GM13976 (cell line): ENCODE measurements around the gene MOSMO.

Source experiments
- DNase-seq: peaks from one replicate; pipeline ENCODE4 v3.0.0; 2012; ENCODE audit warnings: low spot score
- in situ Hi-C: fragments of 300-500 bp; cut with MboI; formaldehyde crosslinking; loops from one replicate; pipeline ENCODE4 v1.12.0; 2022; ENCODE audit warnings: low sequenced_read_pairs, mixed read lengths, inconsistent platforms; ENCODE audit not compliant: unreplicated experiment
- TF ChIP-seq, protein P1 (sequence below): IDR thresholded peaks from 2 replicates; pipeline ENCODE4 v1.5.1; 2012; ENCODE audit warnings: borderline replicate concordance, mild to moderate bottlenecking; ENCODE audit not compliant: insufficient read depth; ENCODE audit errors: extremely low read depth, missing control alignments, control extremely low read depth

The MOSMO gene

DNA sequence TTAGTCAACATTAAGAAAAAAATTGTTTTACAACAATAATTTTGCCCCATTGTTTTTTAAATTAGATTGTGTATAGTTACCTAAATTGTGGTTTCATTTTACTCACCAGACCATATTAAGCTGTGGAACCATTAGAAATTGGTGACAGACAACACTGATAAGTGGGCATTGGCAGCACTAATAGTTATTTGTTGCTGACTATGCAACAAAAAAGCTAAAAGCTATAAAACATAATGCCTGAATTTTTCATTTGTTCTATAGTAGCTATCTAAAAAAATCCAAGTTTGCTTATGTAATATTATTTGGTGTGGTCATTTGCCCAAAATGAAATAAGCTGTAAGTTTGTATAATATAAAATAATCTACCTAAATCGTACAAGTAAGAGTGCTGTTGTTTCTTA lies 70.7 kb downstream of the MOSMO start:
- TF ChIP-seq, protein P1, sequence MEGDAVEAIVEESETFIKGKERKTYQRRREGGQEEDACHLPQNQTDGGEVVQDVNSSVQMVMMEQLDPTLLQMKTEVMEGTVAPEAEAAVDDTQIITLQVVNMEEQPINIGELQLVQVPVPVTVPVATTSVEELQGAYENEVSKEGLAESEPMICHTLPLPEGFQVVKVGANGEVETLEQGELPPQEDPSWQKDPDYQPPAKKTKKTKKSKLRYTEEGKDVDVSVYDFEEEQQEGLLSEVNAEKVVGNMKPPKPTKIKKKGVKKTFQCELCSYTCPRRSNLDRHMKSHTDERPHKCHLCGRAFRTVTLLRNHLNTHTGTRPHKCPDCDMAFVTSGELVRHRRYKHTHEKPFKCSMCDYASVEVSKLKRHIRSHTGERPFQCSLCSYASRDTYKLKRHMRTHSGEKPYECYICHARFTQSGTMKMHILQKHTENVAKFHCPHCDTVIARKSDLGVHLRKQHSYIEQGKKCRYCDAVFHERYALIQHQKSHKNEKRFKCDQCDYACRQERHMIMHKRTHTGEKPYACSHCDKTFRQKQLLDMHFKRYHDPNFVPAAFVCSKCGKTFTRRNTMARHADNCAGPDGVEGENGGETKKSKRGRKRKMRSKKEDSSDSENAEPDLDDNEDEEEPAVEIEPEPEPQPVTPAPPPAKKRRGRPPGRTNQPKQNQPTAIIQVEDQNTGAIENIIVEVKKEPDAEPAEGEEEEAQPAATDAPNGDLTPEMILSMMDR = no peak
- in situ Hi-C loops = no loop called here
- DNase-seq = no peak

DNA sequence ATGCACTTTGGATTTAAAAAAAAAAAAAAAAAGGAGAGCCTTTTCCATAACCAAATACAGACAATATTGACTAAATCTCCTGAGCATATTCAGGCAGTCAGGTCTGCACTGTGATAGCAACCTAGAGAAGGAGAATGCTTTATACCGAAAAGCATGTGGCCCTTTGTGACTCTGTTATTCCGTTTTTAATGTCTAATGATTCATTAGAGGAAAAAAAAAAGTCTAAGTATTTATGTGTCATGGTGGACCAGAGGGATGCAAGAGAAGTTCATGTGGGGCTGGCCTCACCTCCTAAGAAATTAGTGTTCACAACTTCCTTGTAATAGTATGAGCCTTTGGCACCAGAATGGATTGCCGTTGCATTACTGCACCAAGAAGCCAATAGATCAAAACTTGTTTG lies 73.1 kb downstream of the MOSMO start:
- in situ Hi-C loops = no loop called here
- DNase-seq = no peak
- TF ChIP-seq, protein P1 = no peak

DNA sequence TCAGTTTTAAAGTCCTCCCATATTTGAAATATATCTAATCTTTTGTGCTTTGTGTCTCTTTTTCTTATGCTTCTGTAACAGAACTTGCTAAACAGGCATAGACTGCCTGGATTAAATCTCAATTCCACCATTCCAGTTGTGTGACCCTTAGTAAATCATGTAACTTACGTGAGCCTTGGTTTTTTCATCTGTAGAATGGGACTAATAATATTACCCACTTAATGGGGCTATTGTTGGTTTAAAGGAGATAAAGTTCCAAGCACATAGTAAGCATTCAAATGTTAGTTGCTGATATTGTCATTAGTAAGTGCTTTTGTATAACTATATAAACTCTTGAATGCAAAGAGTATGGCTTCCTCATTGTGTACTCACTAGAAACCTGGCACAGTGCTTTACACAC lies 78.5 kb downstream of the MOSMO start:
- TF ChIP-seq, protein P1 = no peak
- no peak for DNase-seq
- in situ Hi-C loops = no loop called here

DNA sequence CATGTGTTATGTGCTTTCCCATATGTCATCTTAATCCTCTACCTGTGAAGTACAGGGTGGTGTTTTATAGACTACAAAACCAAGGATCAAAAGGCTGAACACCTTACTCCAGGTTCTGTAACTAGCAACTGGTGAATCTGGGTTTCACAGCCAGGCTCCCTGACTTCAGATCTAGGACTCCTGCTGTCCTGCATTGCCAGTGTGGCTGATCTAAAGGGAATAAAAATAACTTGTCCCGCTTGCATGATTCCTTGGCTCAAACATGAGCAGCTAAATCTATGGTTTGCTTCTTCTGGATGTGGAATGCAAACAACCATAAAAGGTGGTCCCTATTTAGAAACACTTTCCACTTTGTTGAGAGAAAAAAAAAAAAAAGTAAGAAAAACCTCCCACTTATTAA lies 80.7 kb downstream of the MOSMO start:
- TF ChIP-seq, protein P1 = no peak
- no peak for DNase-seq
- in situ Hi-C loops = no loop called here

DNA sequence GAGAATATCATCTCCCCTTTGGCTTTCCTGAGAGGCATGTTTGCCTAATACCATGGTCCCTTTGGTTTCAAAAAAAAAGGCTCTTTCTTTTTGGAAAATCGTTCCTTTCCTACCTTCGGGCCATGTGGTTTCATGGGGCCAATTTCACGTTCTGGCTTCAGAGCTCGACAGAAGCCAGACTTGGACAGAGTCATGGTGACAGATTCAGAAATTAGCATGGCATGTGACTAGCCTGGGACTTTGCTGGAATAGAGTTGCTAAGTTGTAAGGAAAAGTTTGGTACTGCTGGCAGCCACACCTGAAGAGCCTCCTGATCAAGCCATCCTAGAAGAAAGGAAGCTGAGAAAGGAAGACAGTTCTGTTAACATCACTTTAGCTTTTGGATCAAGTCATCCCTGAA lies 82.0 kb downstream of the MOSMO start:
- DNase-seq = no peak
- in situ Hi-C loops = loop anchor here (10.0 kb wide), 1 partner anchor 95 kb away; no protein-coding TSS in a partner anchor

DNA sequence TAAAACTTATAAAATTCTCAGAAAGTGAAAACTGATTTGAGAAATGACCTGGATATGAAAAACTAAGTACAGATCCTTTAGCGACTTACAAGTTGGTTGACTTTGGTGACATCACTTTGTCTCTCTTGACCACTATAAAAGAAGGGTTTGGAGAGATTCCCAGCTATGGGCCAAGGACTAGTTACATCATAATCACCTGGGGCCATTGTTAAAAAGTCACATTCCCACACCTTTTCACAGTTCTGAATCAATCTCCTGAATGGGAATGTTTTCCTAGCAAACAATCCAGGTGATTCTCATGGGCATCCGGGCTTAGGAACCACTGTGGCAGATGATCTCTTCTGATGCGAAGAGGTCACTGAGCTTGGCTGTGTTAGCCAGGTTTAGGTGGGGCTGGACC lies 83.8 kb downstream of the MOSMO start:
- in situ Hi-C loops = loop anchor here (10.0 kb wide), 1 partner anchor 97 kb away; no protein-coding TSS in a partner anchor
- no peak for DNase-seq
- TF ChIP-seq, protein P1 = no peak

More for the DNA sequence above, 82.0 kb downstream of the MOSMO start:
- TF ChIP-seq, protein P1 = no peak

DNA sequence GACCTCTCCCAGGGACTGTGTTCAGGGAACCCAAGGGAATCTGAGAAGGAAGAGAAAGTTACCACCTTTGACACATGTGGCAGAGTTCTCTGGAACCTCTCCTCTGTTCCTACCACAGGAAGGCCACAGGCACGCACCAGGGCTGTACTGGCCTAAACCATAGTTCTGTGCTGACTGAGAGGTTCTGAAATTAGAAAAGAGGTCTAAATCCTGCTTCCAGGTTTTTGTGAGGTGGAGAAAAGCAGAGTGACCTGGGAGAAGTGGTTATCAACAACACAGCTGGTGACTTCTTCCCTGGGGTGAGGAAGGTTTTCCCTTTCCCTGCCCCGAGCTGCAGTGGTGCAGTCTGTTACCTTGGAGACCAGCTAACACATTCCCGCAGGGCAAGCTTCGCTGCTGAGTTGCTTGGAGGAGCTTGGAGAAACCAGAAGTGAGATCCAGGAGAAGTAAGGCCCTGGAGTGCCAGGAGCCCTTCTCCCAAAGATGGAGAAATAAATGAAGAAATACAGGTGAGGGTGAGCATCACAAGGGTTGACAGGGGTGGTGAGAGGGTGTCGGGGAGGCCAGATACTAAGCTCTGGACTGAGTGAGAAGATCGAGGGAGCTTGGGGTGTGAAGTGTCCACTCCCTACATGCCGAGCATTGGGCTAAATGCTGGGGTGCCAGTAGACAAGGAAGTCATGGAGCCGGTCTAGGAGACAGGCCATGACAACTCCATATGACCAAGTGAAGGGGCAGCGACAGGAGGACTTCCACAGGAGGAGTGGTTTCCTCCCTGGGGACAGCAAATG lies 84.4 kb downstream of the MOSMO start, which contains the start of gene VWA3A:
TSS of gene VWA3A (plus strand) at position 399 of the 791 bp plus-strand sequence. CDS start at position 496, 97 bp downstream.
- no peak for DNase-seq
- TF ChIP-seq, protein P1 = no peak
- in situ Hi-C loops = loop anchor here (10.0 kb wide), 1 partner anchor 98 kb away; no protein-coding TSS in a partner anchor
